SK-N-SH (cell line): Measurements from ENCODE around the gene TMTC2. TPM values are rescaled to one million over a fixed set of nuclear protein-coding genes. Genes with fewer than 3 reads are reported as not detected.

Source experiments
- CTCF ChIA-PET: fragments of 300-600, 350-600 bp; formaldehyde crosslinking; extraction: SDS; loops from one replicate; lab custom pipeline; 2021; lab: Yijun Ruan, JAX
- POLR2A ChIA-PET: fragments of 350-600 bp; sonication (Branson Sonifier 250); formaldehyde crosslinking; extraction: SDS; loops from one replicate; lab custom pipeline; 2020; ENCODE audit warnings: antibody characterized with exemption, inconsistent platforms; lab: Yijun Ruan, JAX
- DNase-seq: peaks from one replicate; pipeline ENCODE4 v3.0.0; 2012
- H2AFZ ChIP-seq: fragments of 200-600 bp; sonication (generic); 2 replicates; pipeline ENCODE4 v1.8.1; 2016; ENCODE audit warnings: antibody characterized with exemption, mild to moderate bottlenecking, low read depth
- H3F3A ChIP-seq: fragments of 200-600 bp; sonication (generic); replicated peaks from 2 replicates; pipeline ENCODE3; 2016; ENCODE audit warnings: antibody characterized with exemption, mild to moderate bottlenecking; ENCODE audit not compliant: insufficient read depth
- H3K27ac ChIP-seq, 2 experiments: fragments of 200-500 bp in 1 of 2; fragments of 200-600 bp in 1 of 2; sonication (Bioruptor generic) in 1 of 2; sonication (generic), shearing (Covaris generic) in 1 of 2; 2 replicates each; pipeline versions ENCODE4 v1.5.1 to v1.6.1; 2014 to 2016; ENCODE audit warnings: low read depth in 2 of 2, inconsistent platforms in 1 of 2, low read length in 1 of 2, mild to moderate bottlenecking in 1 of 2, mixed read lengths in 1 of 2
- H3K27me3 ChIP-seq: fragments of 200-600 bp; sonication (generic), shearing (Covaris generic); 2 replicates; pipeline ENCODE4 v1.6.1; 2016; ENCODE audit warnings: mixed run types; ENCODE audit not compliant: insufficient read depth
- H3K36me3 ChIP-seq, 2 experiments: fragments of 200-500 bp in 1 of 2; fragments of 200-600 bp in 1 of 2; sonication (Bioruptor generic) in 1 of 2; sonication (generic) in 1 of 2; replicated peaks in 1 of 2; 2 replicates each; pipeline versions ENCODE3 to v1.5.1; 2014 to 2016; ENCODE audit warnings: low read length in 1 of 2, mild to moderate bottlenecking in 1 of 2; ENCODE audit not compliant: insufficient read depth in 2 of 2, control insufficient read depth in 1 of 2
- H3K4me1 ChIP-seq, 2 experiments: fragments of 200-500 bp in 1 of 2; fragments of 200-600 bp in 1 of 2; sonication (Bioruptor generic) in 1 of 2; sonication (generic), shearing (Covaris generic) in 1 of 2; 2 replicates each; pipeline versions ENCODE4 v1.5.1 to v1.6.1; 2014 to 2016; ENCODE audit warnings: low read depth in 1 of 2, low read length in 1 of 2, mixed run types in 1 of 2; ENCODE audit not compliant: insufficient read depth in 2 of 2, control insufficient read depth in 1 of 2
- H3K4me2 ChIP-seq: fragments of 200-600 bp; sonication (generic), shearing (Covaris generic); 2 replicates; pipeline ENCODE4 v1.6.1; 2017; ENCODE audit warnings: mixed run types
- H3K4me3 ChIP-seq, 2 experiments: fragments of 200-500 bp in 1 of 2; fragments of 200-600 bp in 1 of 2; sonication (Bioruptor generic) in 1 of 2; sonication (generic), shearing (Covaris generic) in 1 of 2; 2 replicates each; pipeline versions ENCODE4 v1.5.1 to v1.8.1; 2014 to 2016; ENCODE audit warnings: low read depth in 2 of 2, inconsistent platforms in 1 of 2, low read length in 1 of 2, mild to moderate bottlenecking in 1 of 2, mixed read lengths in 1 of 2, moderate library complexity in 1 of 2
- H3K79me2 ChIP-seq: fragments of 200-600 bp; sonication (generic); 2 replicates; pipeline ENCODE4 v1.8.1; 2017; ENCODE audit warnings: mild to moderate bottlenecking; ENCODE audit not compliant: insufficient read depth
- H3K9ac ChIP-seq: fragments of 200-600 bp; sonication (generic); 2 replicates; pipeline ENCODE4 v1.6.1; 2017; ENCODE audit warnings: mixed run types
- H3K9me2 ChIP-seq: fragments of 200-600 bp; sonication (generic); 2 replicates; pipeline ENCODE4 v1.6.1; 2017; ENCODE audit warnings: mixed run types
- H3K9me3 ChIP-seq: fragments of 200-600 bp; sonication (generic); 2 replicates; pipeline ENCODE4 v1.6.1; 2017; ENCODE audit warnings: mixed run types, mild to moderate bottlenecking, moderate library complexity
- H4K20me1 ChIP-seq: fragments of 200-600 bp; sonication (generic); 2 replicates; pipeline ENCODE4 v1.6.1; 2017; ENCODE audit warnings: mild to moderate bottlenecking, mixed run types; ENCODE audit not compliant: insufficient read depth
- CTCF ChIP-seq: fragments of 200-600 bp; sonication (generic); IDR thresholded peaks from 2 replicates; pipeline ENCODE4 v1.6.1; 2017; ENCODE audit warnings: antibody characterized with exemption, mild to moderate bottlenecking, moderate library complexity
- ELF1 ChIP-seq: IDR thresholded peaks from 2 replicates; pipeline ENCODE4 v1.4.0; 2012
- FOXJ3 ChIP-seq: sonication (generic); formaldehyde crosslinking; IDR thresholded peaks from 2 replicates; pipeline ENCODE4 v1.5.1; 2020; ENCODE audit warnings: mild to moderate bottlenecking, missing genetic modification reagents
- GABPA ChIP-seq: IDR thresholded peaks from 2 replicates; pipeline ENCODE4 v1.4.0; 2012; ENCODE audit warnings: low read depth, mild to moderate bottlenecking
- IRF3 ChIP-seq: fragments of 150-350 bp; IDR thresholded peaks from 2 replicates; pipeline ENCODE4 v1.6.1; 2016; ENCODE audit warnings: mild to moderate bottlenecking, low read depth, low read length
- JUND ChIP-seq: IDR thresholded peaks from 2 replicates; pipeline ENCODE4 v1.4.0; 2012
- MXI1 ChIP-seq: IDR thresholded peaks from 2 replicates; pipeline ENCODE4 v1.6.1; 2012; ENCODE audit warnings: mild to moderate bottlenecking, low read depth, low read length, improper control_type of control experiment
- RCOR1 ChIP-seq: fragments of 150-350 bp; IDR thresholded peaks from 2 replicates; pipeline ENCODE4 v1.6.1; 2017; ENCODE audit warnings: antibody characterized with exemption, low read length
- SMC3 ChIP-seq: IDR thresholded peaks from 2 replicates; pipeline ENCODE4 v1.6.1; 2012; ENCODE audit warnings: low read depth, low read length, improper control_type of control experiment
- TAF1 ChIP-seq: IDR thresholded peaks from 2 replicates; pipeline ENCODE4 v1.6.1; 2012; ENCODE audit warnings: low read depth, mild to moderate bottlenecking, low read length, moderate library complexity, borderline replicate concordance
- USF1 ChIP-seq: IDR thresholded peaks from 2 replicates; pipeline ENCODE4 v1.4.0; 2012; ENCODE audit warnings: low read depth, borderline replicate concordance
- USF2 ChIP-seq: fragments of 150-350 bp; IDR thresholded peaks from 2 replicates; pipeline ENCODE4 v1.6.1; 2017; ENCODE audit warnings: antibody characterized with exemption, low read length, low read depth, borderline replicate concordance
- YY1 ChIP-seq: IDR thresholded peaks from 2 replicates; pipeline ENCODE4 v1.4.0; 2012; ENCODE audit warnings: low read depth, mild to moderate bottlenecking
- ZBTB33 ChIP-seq: IDR thresholded peaks from 2 replicates; pipeline ENCODE4 v1.4.0; 2012; ENCODE audit warnings: low read depth, borderline replicate concordance
- WGBS: methylation state at CpG from one replicate; pipeline ENCODE4 v1.1.6; 2017; ENCODE audit warnings: low lambda C conversion rate; 5-methylcytosine and 5-hydroxymethylcytosine counted together
- polyA plus RNA-seq, 3 experiments: library from polyadenylated mRNA; depleted of rRNA; stranded (reverse); fragments of >200 nt; gene quantifications; 2 replicates each; pipeline ENCODE4 v1.2.3, GENCODE V29; 2012

Gene TMTC2
- polyA plus RNA-seq, 1 of the 3 experiments (the other 2 are of a cell fraction) = 4.1 TPM

GRCh38 chr12:82698708-82699564, 12.2 kb downstream of the TMTC2 start:
- whole genome bisulfite sequencing = 90% methylated on average over 12 of the region's 12 CpGs
- Histone ChIP-seq H3K9ac (no peak overlapping the region), H3K4me3 (no peak overlapping the region), H3K9me3 (no peaks in the 10 kb centered on the region), H3K27ac (no peak overlapping the region), H3K27me3 (no peaks in the 10 kb centered on the region), H3K4me2 (no peak overlapping the region), H4K20me1 (no peaks in the 10 kb centered on the region), H3K9me2 (0 out of 2 replicates have a peak, but pooled peaks cover 2% of the 10 kb centered on the region), H3K79me2 (no peaks in the 10 kb centered on the region), H3K4me1 (peaks cover 0 to 2% of the 10 kb centered on the region in 2 experiments; a peak in 1 of 4 replicates), H3F3A (no peaks in the 10 kb centered on the region), H2AFZ (no peak overlapping the region), H3K36me3 (peaks cover 4% of the 10 kb centered on the region in 2 experiments)
- ChIA-PET CTCF (interaction anchor here (1.6 to 1.7 kb wide), 3 partner anchors 8 to 13 kb away, joined by 4 to 6 read pairs (median 5); no protein-coding TSS in a partner anchor), POLR2A (no interaction called here)
- no peak for TF ChIP-seq SMC3
- no peak for TF ChIP-seq USF2
- no peak for TF ChIP-seq YY1
- no peak for TF ChIP-seq JUND
- TF ChIP-seq GABPA = no peak
- TF ChIP-seq RCOR1 = no peak
- TF ChIP-seq CTCF = no peak
- TF ChIP-seq IRF3 = no peak
- TF ChIP-seq ELF1 = no peak
- TF ChIP-seq MXI1 = no peak
- no peak for DNase-seq

GRCh38 chr12:82705774-82706173, 19.1 kb downstream of the TMTC2 start:
- H3F3A ChIP-seq = no peaks in the 10 kb centered on the region
- ChIA-PET CTCF (interaction anchor here (1.4 kb wide), 1 partner anchor 12 kb away, joined by 3 read pairs; no protein-coding TSS in a partner anchor), POLR2A (no interaction called here)
- TF ChIP-seq IRF3 = no peak
- no peak for TF ChIP-seq TAF1
- TF ChIP-seq CTCF = no peak
- TF ChIP-seq YY1 = no peak
- no peak for TF ChIP-seq ZBTB33
- no peak for TF ChIP-seq USF1
- no peak for TF ChIP-seq FOXJ3
- no peak for TF ChIP-seq JUND
- no peak overlapping the region for H3K27ac ChIP-seq
- H3K36me3 ChIP-seq = no peaks in the 10 kb centered on the region
- H4K20me1 ChIP-seq = no peaks in the 10 kb centered on the region
- no peak for DNase-seq
- WGBS = 100% methylated on average over 3 of the region's 3 CpGs
- H3K9ac ChIP-seq = no peak overlapping the region
- no peak overlapping the region for H3K4me3 ChIP-seq
- H3K4me2 ChIP-seq = no peak overlapping the region
- no peaks in the 10 kb centered on the region for H3K79me2 ChIP-seq
- H3K27me3 ChIP-seq = no peaks in the 10 kb centered on the region
- H3K9me2 ChIP-seq = no peaks in the 10 kb centered on the region
- H3K9me3 ChIP-seq = no peaks in the 10 kb centered on the region
- H3K4me1 ChIP-seq = peaks cover 6 to 17% of the 10 kb centered on the region in 2 experiments; a peak in 2 of 4 replicates
- H2AFZ ChIP-seq = no peak overlapping the region
